Right lobe of liver (tissue), 4 donors: ENCODE measurements around the gene PDF.

Experiments used
- CTCF ChIP-seq, 4 donors: fragments of 200-600 bp in 3 of 4; fragments of 450-650 bp in 1 of 4; IDR thresholded peaks; one replicate each; pipeline versions ENCODE4 v1.5.1 to v1.8.0; 2016 to 2022; ENCODE audit warnings: antibody characterized with exemption in 4 of 4, mild to moderate bottlenecking in 2 of 4
- POLR2A ChIP-seq: fragments of 450-650 bp; IDR thresholded peaks from one replicate; pipeline ENCODE4 v1.6.1; 2017; ENCODE audit warnings: antibody characterized with exemption, mild to moderate bottlenecking
- donor health status: DM: no; HTN: no; CAD: no.
- donor health status: DM: no; HTN: no; CAD: no.
- donor health status: DM: no; HTN: yes; CAD: no.

DNA sequence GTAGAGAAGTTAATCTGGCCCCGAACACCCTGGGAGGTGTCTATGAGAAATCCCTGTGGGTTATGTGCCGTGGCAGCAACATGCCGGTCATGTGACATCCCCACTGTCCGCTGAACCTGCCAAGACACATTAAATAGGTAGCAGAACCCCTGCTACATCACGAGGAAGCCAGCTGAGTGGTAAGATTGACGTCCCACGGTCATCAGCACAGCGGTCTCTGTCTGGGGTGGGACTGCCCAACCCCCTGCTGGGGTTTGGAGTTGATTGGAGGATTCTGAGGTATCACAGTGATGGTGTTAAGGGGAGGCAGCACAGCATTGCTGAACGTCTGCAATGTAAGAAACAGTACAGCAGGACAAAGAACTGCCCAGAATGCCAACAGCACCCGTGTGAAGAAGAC, 19.1 kb upstream of the PDF start:
- no peak for TF ChIP-seq CTCF (IDR thresholded peaks at IDR 0.05)
- TF ChIP-seq POLR2A: no peak
